HG03442 (cell line): Measurements from ENCODE around the gene PALMD.

Source experiments
- ATAC-seq: cut with Tn5 transposase; IDR thresholded peaks from one replicate; pipeline ENCODE4 v1.9.1; 2021; ENCODE audit warnings: mild to moderate bottlenecking, moderate library complexity; ENCODE audit not compliant: unreplicated experiment

Gene PALMD

DNA sequence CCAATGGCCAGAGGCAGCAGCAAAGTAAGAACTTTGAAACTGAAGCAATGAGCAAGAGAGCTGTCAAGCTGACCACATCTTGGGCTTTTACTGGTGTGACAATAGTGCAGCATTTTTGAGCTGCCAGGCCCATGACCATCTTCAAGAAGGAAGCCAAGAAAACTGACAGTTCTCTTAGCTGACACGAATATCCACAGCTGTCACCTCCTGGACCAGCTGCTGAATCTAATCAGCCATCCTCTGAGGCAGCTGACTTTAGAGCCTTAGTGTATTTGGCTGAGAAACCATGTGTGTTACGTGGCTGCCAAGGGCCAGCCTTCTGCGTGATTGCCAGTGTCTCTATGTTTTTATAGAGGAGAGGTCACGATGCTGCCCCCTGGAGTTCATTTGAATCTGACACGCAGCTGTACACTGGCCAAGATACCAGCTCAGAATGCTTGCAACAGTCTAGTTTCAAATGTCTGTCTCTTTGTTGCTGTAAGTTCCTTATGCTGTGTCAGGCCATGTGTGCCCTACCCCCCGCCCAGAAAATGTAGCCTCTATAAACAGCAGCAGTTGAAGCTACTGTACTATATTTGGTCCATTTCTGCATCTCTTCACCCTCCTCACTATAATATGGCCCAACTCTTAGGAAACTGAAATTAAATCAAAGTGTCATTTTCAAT, 39.7 kb downstream of the PALMD start:
- ATAC-seq = peak; percentile 94

DNA sequence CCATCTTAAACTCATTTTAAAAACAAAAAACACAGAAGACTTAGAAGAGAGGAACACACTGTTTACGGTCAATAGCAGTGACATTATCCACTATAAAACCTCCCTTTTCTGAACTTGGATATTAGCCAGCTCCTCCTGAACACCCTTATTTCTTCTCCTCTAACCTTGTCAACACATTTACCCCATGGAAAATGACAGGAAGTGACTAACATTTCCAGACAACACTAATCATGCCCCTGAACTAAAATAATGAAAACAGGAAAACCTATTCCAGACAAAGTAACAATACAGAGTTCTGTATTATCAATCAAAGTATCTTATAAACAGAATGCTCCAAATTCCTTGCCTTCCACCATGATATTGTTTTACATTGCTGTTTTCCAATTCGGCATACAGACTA, 45.3 kb downstream of the PALMD start:
- no peak for ATAC-seq

DNA sequence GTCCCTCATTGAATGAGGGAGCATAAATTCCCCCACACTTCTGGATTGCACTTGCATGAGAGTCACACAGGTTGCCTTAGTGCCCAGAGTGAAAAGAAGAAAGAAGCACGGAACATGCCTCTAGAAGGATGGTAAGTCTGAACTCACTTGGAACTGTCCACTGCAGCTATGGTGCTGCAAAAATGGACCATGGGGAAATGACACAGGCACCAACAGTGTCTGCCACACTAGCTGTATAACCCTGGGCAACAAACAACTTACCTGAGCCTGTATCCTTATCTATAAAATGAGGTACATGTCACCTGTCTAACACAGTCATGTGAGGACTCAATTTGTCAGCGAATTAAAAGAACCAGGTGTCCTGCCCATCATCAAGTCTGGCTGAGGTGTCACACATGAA, 50.7 kb downstream of the PALMD start:
- no peak for ATAC-seq

DNA sequence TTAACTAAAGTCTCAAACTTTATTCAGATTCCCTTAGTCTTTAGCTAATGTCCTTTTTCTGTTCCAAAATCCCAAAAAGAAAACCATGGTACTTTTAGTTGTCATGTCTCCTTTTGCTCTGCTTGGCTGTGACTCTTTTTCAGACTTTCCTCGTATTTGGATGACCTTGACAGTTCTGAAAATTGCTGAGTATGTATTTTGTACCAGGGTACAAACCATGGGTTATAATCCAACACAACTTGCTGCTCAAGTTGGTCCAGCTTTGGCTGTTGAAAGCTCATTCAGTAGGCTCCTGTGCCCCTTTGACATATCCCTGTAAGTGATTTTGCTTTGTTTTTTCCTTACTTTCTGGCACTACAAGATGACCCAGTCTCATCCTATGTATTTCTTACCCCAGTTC, 51.7 kb downstream of the PALMD start:
- ATAC-seq = no peak

DNA sequence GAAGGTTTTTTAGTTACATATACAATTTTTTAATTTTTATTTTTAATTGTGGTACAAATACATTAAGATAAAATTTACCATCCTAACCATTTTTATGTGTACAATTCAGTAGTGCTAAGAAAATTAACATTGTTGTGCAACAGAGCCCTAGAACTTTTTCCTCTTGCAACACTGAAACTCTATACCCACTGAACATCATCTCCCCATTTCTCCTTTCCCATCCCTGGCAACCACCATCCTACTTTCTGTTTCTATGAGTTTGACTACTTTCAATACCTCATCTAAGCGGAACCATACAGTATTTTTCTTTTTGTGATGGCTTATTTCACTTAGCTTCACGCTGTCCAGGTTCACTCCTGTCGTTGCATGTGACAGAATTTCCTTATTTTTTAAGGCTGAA, 54.1 kb downstream of the PALMD start:
- ATAC-seq = no peak

DNA sequence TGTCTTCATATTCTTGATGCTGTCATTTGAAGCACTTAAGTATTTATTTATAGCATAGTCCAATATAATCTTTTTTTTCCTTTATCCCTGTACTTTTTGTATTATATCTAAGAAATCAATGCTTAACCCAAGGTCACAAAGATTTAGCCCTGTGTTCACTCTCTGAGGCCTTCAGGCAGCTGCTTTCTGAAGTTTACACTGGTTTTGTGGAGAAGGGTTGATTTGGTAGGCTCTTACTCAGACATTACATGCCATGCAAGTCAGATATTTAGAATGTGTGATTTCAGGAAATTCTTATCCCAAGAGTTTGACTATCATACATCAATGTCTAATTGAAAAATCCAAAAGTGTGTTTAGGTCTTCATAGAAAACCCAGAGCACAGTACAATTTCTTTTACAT, 56.3 kb downstream of the PALMD start:
- ATAC-seq = no peak

DNA sequence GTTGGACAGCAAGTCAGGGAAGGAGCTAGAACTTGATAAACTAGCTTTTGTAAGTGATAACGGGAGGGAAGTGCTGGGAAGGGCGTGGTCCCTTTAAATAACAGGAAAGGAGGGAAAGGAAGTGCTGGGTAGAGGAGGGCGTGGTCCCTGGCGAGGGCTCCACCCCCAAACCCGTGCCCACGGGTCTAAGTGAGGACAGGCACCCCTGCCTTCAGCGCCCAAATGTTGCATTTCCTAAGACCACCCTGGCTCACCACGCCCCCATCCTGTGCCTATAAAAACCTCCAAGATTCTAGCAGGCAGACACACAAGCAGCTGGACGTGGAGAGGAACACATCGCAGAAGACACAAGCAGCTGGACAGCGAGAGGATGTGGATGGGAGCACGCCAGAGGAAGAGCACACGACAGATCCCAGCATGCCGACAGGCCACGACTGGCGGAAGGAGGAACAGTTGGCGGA, 58.5 kb downstream of the PALMD start:
- ATAC-seq = no peak

DNA sequence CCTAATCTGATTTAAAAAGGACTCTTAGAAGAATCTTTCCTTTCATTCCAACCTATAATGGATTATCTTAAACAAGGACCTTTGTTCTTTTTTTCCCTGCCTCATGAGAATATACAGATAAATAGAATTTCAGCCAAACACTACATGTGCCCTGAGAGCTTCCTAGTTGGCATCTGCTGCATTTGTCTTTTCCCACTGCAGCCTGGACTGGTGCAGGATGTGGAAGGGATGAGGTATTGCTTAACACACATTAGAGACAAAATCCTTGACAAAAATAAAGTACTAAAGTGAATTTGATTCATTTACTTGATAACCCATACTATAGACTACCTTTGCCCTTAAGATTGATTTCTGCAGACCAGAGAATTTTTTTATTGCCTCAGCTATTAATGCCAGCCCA, 59.5 kb downstream of the PALMD start:
- no peak for ATAC-seq

DNA sequence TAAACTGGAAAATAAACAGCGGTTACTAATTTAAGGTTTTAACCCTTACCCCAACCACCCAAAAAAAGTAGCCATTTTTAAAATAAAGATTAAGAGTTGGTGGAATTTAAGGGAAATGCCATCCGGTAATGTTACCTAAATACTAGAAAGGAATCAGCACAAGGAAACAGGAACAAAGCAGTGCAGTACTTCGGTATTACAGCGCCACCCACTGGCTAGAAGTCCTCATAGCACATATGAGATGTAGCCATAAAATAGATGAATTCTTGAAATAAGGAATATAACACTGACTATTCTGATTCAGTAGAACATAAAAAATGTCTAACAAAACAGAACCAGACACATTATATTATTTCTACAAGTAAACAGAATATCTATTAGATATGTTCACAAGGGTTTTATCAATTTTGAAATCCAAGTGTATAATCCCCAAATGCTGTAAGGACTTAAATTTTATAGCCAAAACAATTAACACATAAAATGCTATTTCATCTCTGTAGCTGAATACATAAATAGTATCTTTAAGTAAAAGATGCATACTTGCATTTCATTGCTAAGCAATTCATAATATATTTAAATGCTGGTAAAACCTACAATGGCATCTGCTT, 61.7 kb downstream of the PALMD start:
- peak; percentile 76 for ATAC-seq

DNA sequence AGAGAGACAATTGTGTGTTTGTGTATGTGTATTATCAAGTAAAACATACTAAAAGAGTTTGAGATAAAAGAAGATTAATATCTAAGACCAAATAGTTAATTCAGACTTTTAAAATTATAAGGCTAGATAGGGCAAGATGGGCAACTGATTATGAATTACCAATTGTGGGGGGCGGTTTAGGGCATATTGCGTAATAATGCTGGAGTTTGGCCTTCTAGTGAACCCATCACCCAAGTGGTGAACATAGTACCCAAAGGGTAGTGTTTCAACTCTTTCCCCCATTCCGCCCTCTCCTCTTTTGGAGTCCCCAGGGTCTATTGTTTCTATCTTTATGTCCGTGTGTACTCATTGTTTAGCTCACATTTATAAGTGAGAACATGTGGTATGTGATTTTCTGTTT, 65.1 kb downstream of the PALMD start:
- no peak for ATAC-seq

DNA sequence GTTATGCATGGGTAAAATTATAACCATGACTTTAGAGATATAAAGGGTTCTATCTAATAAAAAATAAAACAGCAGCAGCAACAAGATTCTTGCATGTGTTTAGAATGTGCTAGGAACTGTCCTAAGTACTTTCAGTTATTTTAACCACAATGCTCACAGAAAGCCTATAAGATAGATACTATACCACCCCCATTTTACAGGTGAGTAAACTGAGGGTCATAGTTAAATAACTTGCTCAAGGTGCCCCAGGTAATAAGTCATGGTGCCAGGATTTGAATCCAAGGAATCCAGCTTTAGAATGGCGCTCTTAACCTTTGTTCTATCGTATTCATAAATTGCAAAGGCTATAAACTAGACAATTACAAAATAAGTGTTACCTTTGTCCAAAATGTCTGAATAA, 67.1 kb downstream of the PALMD start:
- no peak for ATAC-seq

DNA sequence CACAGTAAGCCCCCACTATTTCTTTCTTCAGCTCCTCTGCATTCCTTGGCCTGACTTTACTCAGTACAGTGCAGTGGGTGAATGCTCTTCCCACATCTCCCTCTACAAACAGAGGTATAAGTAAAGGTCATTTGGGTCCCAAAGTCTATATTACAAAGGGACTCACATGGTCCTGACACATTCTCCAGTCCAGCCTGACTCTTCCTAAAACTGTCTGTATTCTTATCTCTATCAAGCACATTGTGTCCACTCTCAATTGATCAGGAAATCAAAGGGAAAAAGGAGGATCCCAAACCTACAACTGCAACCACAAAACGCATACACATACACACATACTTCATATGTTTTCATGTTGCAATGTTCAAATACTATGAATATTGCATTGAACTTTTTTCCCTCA, 71.1 kb downstream of the PALMD start:
- no peak for ATAC-seq

DNA sequence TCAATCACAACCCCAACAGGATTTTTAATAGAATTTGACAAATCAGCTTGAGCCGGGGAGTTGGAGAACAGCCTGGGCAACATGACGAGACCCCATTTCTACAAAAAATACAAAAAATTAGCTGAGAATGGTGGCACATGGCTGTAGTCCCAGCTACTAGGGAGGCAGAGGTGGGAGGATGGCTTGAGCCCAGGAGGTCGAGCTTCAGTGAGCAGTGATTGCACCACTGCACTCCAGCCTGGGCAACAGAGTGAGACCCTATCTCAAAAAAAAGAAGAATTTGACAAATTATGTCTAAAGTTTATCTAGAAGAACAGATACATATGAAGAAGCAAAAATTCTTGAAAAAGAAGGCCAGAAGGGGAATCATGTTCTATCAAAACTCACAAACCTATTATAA, 77.3 kb downstream of the PALMD start:
- ATAC-seq = no peak

DNA sequence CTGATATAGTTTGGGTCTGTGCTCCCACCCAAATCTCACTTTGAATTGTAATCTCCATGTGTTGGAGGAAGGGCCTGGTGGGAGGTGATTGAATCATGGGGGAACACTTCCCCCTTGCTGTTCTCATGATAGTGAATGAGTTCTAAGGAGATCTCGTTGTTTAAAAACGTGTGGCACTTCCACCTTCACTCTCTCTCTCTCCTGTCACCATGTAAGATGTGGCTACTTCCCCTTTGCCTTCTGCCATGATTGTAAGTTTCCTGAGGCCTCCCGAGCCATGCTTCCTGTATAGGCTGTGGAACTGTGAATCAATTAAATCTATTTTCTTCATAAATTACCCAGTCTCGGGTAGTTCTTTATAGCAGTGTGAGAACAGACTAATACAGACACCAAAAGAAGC, 80.1 kb downstream of the PALMD start:
- no peak for ATAC-seq

DNA sequence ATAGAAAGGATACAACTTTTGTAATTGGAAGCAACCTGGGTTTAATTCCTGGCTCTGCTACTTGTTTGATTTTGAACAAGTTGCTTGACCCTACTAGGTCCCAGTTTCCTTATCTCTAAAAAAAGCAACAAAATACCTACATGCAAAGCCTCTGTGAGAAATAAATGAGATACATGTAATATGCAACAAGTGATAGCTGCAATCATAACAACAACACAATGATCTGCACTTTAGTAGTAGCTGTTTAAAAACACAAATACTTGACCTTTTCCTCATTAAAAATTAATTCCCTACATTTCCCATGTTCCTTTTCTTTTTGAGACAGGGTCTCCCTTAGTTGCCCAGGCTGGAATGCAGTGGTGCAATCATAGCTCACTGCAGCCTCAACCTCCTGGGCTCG, 80.5 kb downstream of the PALMD start:
- ATAC-seq = no peak

DNA sequence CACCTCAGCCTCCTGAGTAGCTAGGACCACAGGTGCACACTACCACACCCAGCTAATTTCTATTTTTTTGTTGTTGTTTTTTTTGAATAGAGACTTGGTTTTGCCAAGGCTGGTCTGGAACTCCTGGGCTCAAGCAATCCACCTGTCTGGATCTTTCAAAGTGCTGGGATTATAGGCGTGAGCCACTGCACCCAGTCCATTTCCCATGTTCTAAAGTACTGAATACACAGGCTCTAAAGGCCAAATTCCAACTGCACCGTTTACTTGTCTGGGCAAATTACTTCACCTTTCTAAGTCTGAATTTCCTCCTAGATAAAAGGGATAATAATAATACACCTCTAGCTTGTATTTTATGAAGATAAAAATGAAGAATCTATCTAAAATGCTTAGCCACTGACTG, 80.9 kb downstream of the PALMD start:
- ATAC-seq = no peak

DNA sequence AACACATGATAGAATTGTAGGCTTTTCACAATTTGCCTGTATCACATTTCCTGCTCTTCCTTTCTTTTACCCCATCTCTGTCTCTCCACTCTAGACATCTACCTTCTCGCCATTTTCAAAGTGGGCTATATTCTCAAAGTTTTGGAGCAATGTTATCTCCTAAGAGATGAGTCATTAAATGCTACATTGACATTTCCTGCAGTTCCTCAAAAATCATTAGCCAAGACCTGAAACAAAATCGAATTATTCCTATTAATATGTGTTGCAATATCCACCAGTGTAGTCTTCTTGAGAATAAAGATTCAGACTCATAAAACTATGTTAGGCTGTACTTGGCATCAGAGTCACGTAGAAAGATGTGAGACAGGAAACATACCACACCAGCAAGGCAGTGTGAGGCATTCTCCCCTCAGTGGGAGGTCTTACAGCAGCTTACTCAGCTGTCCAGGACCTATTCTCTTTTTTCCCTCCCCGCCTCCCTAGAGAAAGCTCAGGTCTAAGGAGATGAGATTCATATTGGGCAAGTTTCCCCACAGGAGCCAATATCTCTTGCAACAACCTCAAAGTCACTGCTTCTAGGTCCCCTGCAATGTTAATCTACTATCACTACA, 81.8 kb downstream of the PALMD start:
- ATAC-seq = no peak

DNA sequence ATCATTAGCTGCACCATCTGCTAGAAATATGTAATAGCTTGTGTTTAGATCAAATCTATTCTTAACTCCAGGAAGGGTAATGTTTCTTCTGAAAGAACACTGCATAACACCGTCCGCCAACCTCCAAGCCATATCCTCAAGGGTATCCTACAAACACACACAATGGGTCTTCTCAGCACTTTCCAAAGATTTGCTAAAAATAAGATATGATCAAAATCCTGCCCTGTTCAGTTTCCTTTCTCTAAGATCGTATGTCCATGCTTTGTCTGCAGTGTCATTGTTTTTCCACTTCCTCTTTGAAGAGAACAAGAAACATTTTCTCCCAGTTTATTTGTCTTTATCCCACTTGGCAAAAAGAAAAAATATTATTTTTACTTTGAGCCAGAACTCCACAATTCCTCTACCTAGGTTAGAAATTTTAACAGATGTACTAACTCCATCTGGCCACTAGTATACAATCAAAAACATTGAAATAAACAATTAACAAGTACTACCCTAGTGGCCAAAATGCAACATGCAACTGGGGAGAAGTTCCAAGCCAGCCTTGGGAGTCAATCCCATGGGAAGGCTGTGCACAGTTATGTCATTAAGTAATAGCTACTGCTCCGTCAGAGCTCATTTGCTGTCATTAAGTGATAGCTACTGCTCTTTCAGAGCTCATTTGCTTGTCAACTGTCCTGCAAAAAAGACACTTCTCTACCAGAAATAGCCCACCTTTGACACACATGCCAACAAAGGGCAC, 82.8 kb downstream of the PALMD start:
- ATAC-seq = peak; percentile 50

DNA sequence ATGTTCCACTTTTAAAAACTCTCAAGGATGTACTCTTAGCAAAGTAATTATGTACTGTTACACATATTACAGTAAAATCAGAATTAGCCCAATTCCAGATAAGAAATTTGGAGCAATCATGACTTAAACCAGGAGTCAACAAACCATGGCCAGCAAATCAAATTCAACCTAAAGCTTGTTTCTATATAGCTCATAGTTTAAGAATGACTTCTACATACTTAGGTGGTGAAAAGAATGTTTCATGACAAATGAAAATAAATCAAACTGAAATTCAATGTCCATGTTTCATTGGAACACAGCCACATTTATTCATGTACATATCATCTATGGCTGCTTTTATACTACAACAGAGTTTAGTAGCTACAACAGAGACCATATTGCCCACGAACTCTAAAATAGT, 85.5 kb downstream of the PALMD start:
- ATAC-seq = no peak

DNA sequence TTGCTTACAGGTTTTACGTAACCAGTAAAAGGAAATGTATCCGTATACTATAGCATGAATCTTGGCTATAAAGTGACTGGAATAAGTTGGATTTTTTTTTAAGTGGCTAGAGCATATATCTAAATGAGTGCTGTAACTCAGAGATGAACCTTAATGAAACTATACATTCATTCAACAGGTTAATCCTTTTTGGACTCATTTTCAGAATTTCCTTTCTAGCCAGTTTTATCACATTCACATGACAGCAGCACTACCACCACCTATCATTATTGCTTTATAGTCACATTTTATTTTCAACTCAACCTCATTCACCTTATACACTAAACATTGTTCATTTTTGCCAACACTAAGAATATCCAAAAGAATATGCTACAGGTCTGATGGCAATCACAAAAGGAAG, 89.9 kb downstream of the PALMD start:
- no peak for ATAC-seq

DNA sequence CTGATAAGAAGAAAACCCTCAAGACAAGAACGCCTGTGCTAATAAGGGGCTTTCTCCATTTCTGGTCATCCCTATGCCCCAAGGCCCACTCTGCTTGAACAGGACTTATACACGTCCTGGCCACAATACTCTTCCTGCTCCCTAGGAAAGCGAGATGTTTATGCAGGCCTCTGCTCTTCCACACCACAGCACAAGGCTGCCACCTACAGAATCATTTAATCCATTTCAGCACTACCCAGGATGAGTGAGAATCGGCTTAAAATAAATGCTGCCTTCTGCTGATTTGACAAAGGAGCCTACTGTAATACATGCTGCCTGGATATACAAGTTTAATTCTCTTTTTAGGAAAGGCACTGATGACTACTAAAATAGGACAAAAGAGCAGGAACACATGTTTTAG, 91.1 kb downstream of the PALMD start:
- ATAC-seq = no peak
